Astrocyte (in vitro differentiated cells and primary cell): Measurements from ENCODE around the gene CYRIA. TPM values are rescaled to one million over a fixed set of nuclear protein-coding genes. Genes with fewer than 3 reads are reported as not detected.

Experiments used
- DNase-seq: peaks from one replicate; pipeline ENCODE4 v3.0.0-alpha.2; 2010; ENCODE audit warnings: low read depth
- FAIRE-seq: peaks from 2 replicates; lab custom pipeline; 2011; peaks lifted over from hg19 to GRCh38; lab: Jason Lieb, UNC
- H2AFZ ChIP-seq: 2 replicates; pipeline ENCODE4 v1.6.0; 2012; ENCODE audit warnings: low read depth, low read length, inconsistent platforms
- H3K27ac ChIP-seq: 2 replicates; pipeline ENCODE4 v1.5.1; 2011; ENCODE audit warnings: low read depth, low read length, inconsistent platforms
- H3K27me3 ChIP-seq: 2 replicates; pipeline ENCODE4 v1.6.0; 2011; ENCODE audit warnings: low read length, inconsistent platforms; ENCODE audit not compliant: insufficient read depth
- H3K36me3 ChIP-seq: 2 replicates; pipeline ENCODE4 v1.5.1; 2011; ENCODE audit warnings: low read length, inconsistent platforms; ENCODE audit not compliant: insufficient read depth
- H3K4me1 ChIP-seq: 2 replicates; pipeline ENCODE4 v1.5.1; 2011; ENCODE audit warnings: low read length, inconsistent platforms; ENCODE audit not compliant: insufficient read depth
- H3K4me2 ChIP-seq: 2 replicates; pipeline ENCODE4 v1.6.0; 2012; ENCODE audit warnings: low read length, inconsistent platforms
- H3K4me3 ChIP-seq: 2 replicates; pipeline ENCODE4 v1.5.1; 2011; ENCODE audit warnings: low read depth, mild to moderate bottlenecking, low read length, inconsistent platforms; ENCODE audit not compliant: insufficient read depth
- H3K79me2 ChIP-seq: 2 replicates; pipeline ENCODE4 v1.6.0; 2012; ENCODE audit warnings: mild to moderate bottlenecking, low read length, inconsistent platforms; ENCODE audit not compliant: insufficient read depth
- H3K9ac ChIP-seq: 2 replicates; pipeline ENCODE4 v1.6.0; 2012; ENCODE audit warnings: mild to moderate bottlenecking, low read length, inconsistent platforms
- H3K9me3 ChIP-seq: 2 replicates; pipeline ENCODE4 v1.5.1; 2012; ENCODE audit warnings: low read depth, mild to moderate bottlenecking, low read length, inconsistent platforms; ENCODE audit not compliant: insufficient read depth
- H4K20me1 ChIP-seq: 2 replicates; pipeline ENCODE4 v1.6.0; 2012; ENCODE audit warnings: low read length, inconsistent platforms; ENCODE audit not compliant: insufficient read depth
- H3K27ac Mint-ChIP-seq: one replicate; pipeline ENCODE4 v1.8.0; 2021; ENCODE audit warnings: mild to moderate bottlenecking, mixed read lengths; ENCODE audit not compliant: unreplicated experiment
- H3K27me3 Mint-ChIP-seq: one replicate; pipeline ENCODE4 v1.8.0; 2021; ENCODE audit warnings: low read depth, mixed read lengths; ENCODE audit not compliant: unreplicated experiment
- H3K36me3 Mint-ChIP-seq: one replicate; pipeline ENCODE4 v1.8.0; 2021; ENCODE audit warnings: low read depth, mixed read lengths; ENCODE audit not compliant: unreplicated experiment
- H3K4me1 Mint-ChIP-seq: one replicate; pipeline ENCODE4 v1.8.0; 2021; ENCODE audit warnings: low read depth, mixed read lengths; ENCODE audit not compliant: unreplicated experiment
- H3K4me3 Mint-ChIP-seq: one replicate; pipeline ENCODE4 v1.8.0; 2021; ENCODE audit warnings: mild to moderate bottlenecking, moderate library complexity, mixed read lengths; ENCODE audit not compliant: unreplicated experiment
- H3K9me3 Mint-ChIP-seq: one replicate; pipeline ENCODE4 v1.8.0; 2021; ENCODE audit warnings: mild to moderate bottlenecking, mixed read lengths; ENCODE audit not compliant: unreplicated experiment
- CTCF ChIP-seq: IDR thresholded peaks from 2 replicates; pipeline ENCODE4 v1.5.1; 2011; ENCODE audit warnings: low read depth, mild to moderate bottlenecking, inconsistent platforms, low read length, moderate library complexity; ENCODE audit not compliant: insufficient read depth
- EZH2 ChIP-seq: IDR thresholded peaks from 2 replicates; pipeline ENCODE4 v1.6.1; 2012; ENCODE audit warnings: mild to moderate bottlenecking, low read length, inconsistent platforms; ENCODE audit not compliant: insufficient read depth
- total RNA-seq: library from RNA; stranded (reverse); gene quantifications from 2 replicates; pipeline ENCODE4 v1.2.1, GENCODE V29; 2021

CYRIA gene
- total RNA-seq, 1 donor from 2014 or later: 4.9 TPM

- Histone ChIP-seq H3K27ac (no peak overlapping the region), H3K9ac (no peak overlapping the region), H3K4me2 (no peak overlapping the region), H3K27me3 (no peaks in the 10 kb centered on the region), H2AFZ (no peak overlapping the region), H3K36me3 (no peaks in the 10 kb centered on the region), H3K4me3 (no peak overlapping the region), H4K20me1 (no peaks in the 10 kb centered on the region), H3K9me3 (no peaks in the 10 kb centered on the region), H3K79me2 (no peaks in the 10 kb centered on the region), H3K4me1 (peaks cover 13% of the 10 kb centered on the region)
- FAIRE-seq: no peak
- Mint-ChIP-seq H3K27me3 (no peaks in the 10 kb centered on the region), H3K4me3 (no peak overlapping the region), H3K27ac (peak overlapping the region; percentile 84), H3K4me1 (peaks cover 35% of the 10 kb centered on the region), H3K36me3 (no peaks in the 10 kb centered on the region), H3K9me3 (peaks cover 1% of the 10 kb centered on the region)
- TF ChIP-seq CTCF: no peak
- no peak for TF ChIP-seq EZH2
- DNase-seq: no peak
Observed at GRCh38 chr2:16641509-16641908, 24.1 kb downstream of the CYRIA start.

- no peaks in the 10 kb centered on the region for H3K36me3 Mint-ChIP-seq
- DNase-seq: no peak
- Histone ChIP-seq H3K4me2 (no peak overlapping the region), H3K27ac (no peak overlapping the region), H3K27me3 (no peaks in the 10 kb centered on the region), H2AFZ (no peak overlapping the region), H3K4me1 (peaks cover 20% of the 10 kb centered on the region), H3K4me3 (no peak overlapping the region), H4K20me1 (no peaks in the 10 kb centered on the region), H3K9ac (no peak overlapping the region), H3K9me3 (no peaks in the 10 kb centered on the region), H3K36me3 (no peaks in the 10 kb centered on the region), H3K79me2 (no peaks in the 10 kb centered on the region)
- TF ChIP-seq CTCF: no peak
- no peak for TF ChIP-seq EZH2
- peaks cover 1% of the 10 kb centered on the region for H3K9me3 Mint-ChIP-seq
- no peak overlapping the region for H3K4me3 Mint-ChIP-seq
- H3K27ac Mint-ChIP-seq: peak overlapping the region; percentile 84
- peaks cover 36% of the 10 kb centered on the region for H3K4me1 Mint-ChIP-seq
- H3K27me3 Mint-ChIP-seq: no peaks in the 10 kb centered on the region
- no peak for FAIRE-seq
Observed at GRCh38 chr2:16640867-16641266, 24.8 kb downstream of the CYRIA start.

GRCh38 chr2:16640001-16640700, 25.5 kb downstream of the CYRIA start:
- no peak overlapping the region for H3K27ac Mint-ChIP-seq
- no peak overlapping the region for H3K4me3 Mint-ChIP-seq
- H2AFZ ChIP-seq: no peak overlapping the region
- no peak overlapping the region for H3K4me3 ChIP-seq
- H3K27ac ChIP-seq: no peak overlapping the region
- peaks cover 1% of the 10 kb centered on the region for H3K9me3 Mint-ChIP-seq
- TF ChIP-seq CTCF (no peak), EZH2 (no peak)
- H3K4me2 ChIP-seq: no peak overlapping the region
- H3K27me3 ChIP-seq: no peaks in the 10 kb centered on the region
- H3K4me1 ChIP-seq: peaks cover 26% of the 10 kb centered on the region
- no peak for FAIRE-seq
- no peaks in the 10 kb centered on the region for H3K9me3 ChIP-seq
- no peaks in the 10 kb centered on the region for H3K27me3 Mint-ChIP-seq
- H3K4me1 Mint-ChIP-seq: peaks cover 39% of the 10 kb centered on the region
- H3K9ac ChIP-seq: no peak overlapping the region
- no peaks in the 10 kb centered on the region for H3K79me2 ChIP-seq
- DNase-seq: no peak
- no peaks in the 10 kb centered on the region for H4K20me1 ChIP-seq
- H3K36me3 ChIP-seq: no peaks in the 10 kb centered on the region
- H3K36me3 Mint-ChIP-seq: no peaks in the 10 kb centered on the region
